Heart right ventricle (tissue), 16 donors: Measurements from ENCODE around the gene MEGF11. TPM values are rescaled to one million over a fixed set of nuclear protein-coding genes. Genes with fewer than 3 reads are reported as not detected.

ENCODE experiments used
- ATAC-seq, 8 donors: fragments of 200-7000 bp; cut with Tn5 transposase; one replicate each; pipeline ENCODE4 v1.9.1; 2020; ENCODE audit warnings: mild to moderate bottlenecking in 8 of 8, moderate library complexity in 8 of 8, moderate number of reproducible peaks in 1 of 8
- DNase-seq, 2 donors: peaks; one replicate each; pipeline ENCODE4 v3.0.0-alpha.2; 2020
- H3K27ac ChIP-seq, 10 donors: fragments of 200-600 bp; sonication (generic) in 2 of 10; one replicate each; pipeline versions ENCODE4 v1.5.0 to v1.8.0; 2020 to 2022; ENCODE audit warnings: mild to moderate bottlenecking in 3 of 10
- H3K27me3 ChIP-seq, 7 donors: fragments of 200-600 bp; one replicate each; pipeline ENCODE4 v1.8.0; 2021 to 2022; ENCODE audit warnings: mild to moderate bottlenecking in 2 of 7
- H3K36me3 ChIP-seq, 9 donors: fragments of 200-600 bp; sonication (generic) in 1 of 9; one replicate each; pipeline versions ENCODE4 v1.5.0 to v1.8.0; 2020 to 2022; ENCODE audit warnings: mild to moderate bottlenecking in 2 of 9
- H3K4me1 ChIP-seq, 9 donors: fragments of 200-600 bp; sonication (generic) in 1 of 9; one replicate each; pipeline versions ENCODE4 v1.5.0 to v1.8.0; 2020 to 2022; ENCODE audit warnings: mild to moderate bottlenecking in 4 of 9
- H3K4me3 ChIP-seq, 10 donors: fragments of 200-600 bp; sonication (generic) in 2 of 10; one replicate each; pipeline versions ENCODE4 v1.5.0 to v1.8.0; 2020 to 2022; ENCODE audit warnings: mild to moderate bottlenecking in 7 of 10, moderate library complexity in 2 of 10
- H3K9me3 ChIP-seq, 11 donors: fragments of 200-600 bp in 10 of 11; sonication (generic) in 2 of 11; one replicate each; pipeline versions ENCODE4 v1.5.0 to v1.8.0; 2013 to 2022; ENCODE audit warnings: mild to moderate bottlenecking in 2 of 11, control low read depth in 1 of 11, moderate library complexity in 1 of 11
- CTCF ChIP-seq, 9 donors: fragments of 200-600 bp; sonication (generic) in 2 of 9; IDR thresholded peaks; one replicate each; pipeline versions ENCODE4 v1.5.0 to v1.8.0; 2021 to 2022; ENCODE audit warnings: antibody characterized with exemption in 9 of 9, mild to moderate bottlenecking in 5 of 9, moderate library complexity in 1 of 9
- WGBS, 2 donors: extraction: QIAGEN DNeasy Blood & Tissue Kit; methylation state at CpG; one replicate each; pipeline ENCODE4 v1.1.7; 2013; ENCODE audit warnings: inconsistent platforms in 1 of 2; 5-methylcytosine and 5-hydroxymethylcytosine counted together
- intact Hi-C, 10 donors: fragments of 100-400 bp; cut with DNase I; formaldehyde crosslinking; loops; one replicate each; pipeline versions ENCODE4 v1.11.1 to v1.14.2; 2022
- polyA plus RNA-seq, 2 donors: library from polyadenylated mRNA; stranded (reverse); fragments of 200-250 nt; gene quantifications; one replicate each; pipeline ENCODE4 v1.2.3, GENCODE V29; 2013
- total RNA-seq, 10 donors: library from RNA; stranded (reverse); fragmentation: NEBNext Ultra II Directional in 3 of 10; extraction: Animal tissue kit (Norgen Biotek cat#: 25700) in 3 of 10; gene quantifications; one replicate each; pipeline versions ENCODE4 v1.2.1 to v1.2.4, GENCODE V29; 2021 to 2023
- donor health status: Arrhythmogenic right ventricular cardiomyopathy.
- donor health status: ischemic (EF 13 %, LVEDD 7.1; RV severe dilation, severe dysfunction).
- donor health status: healthy with polysubstance abuse.
- donor health status: DM: no; HTN: yes; CAD: no.
- donor health status: DM: no; HTN: no; CAD: no.
- donor health status: ischemic (EF 25% LVEDD 6.9; RV normal size, moderate dysfunction).
- donor health status: ischemic (EF 25% LVEDD 5.7; RV mildly dilated, moderate dysfunction).
- donor health status: healthy.
- donor health status: DM: yes; HTN: yes; CAD: no.
- donor health status: Ischemic cardiomyopathy.
- donor health status: ischemic (EF 35%, LVEDD 5.7; RV mildly dilated, moderate dysfunction).
- donor health status: nonischemic (EF 11% LVEDD 7.7; RV severe dilation, severe dysfunction).
- donor health status: DM: yes; HTN: yes; CAD: no.
- donor health status: PGD.
- donor health status: ischemic (EF 29% LVEDD 5.4; RV normal size, mild dysfunction).
- donor health status: nonischemic (EF 23%, LVEDD 6.1; RV moderate dilation, normal function).

Gene MEGF11
- total and polyA plus RNA-seq, 12 donors: 0.03 TPM; not detected in 11

- no peak for DNase-seq
- WGBS, 2 donors: 86 to 88% methylated on average over 2 of the region's 2 CpGs
- intact Hi-C loops: no loop called here
- H3K27ac ChIP-seq: no peak overlapping the region
- no peaks in the 10 kb centered on the region for H3K36me3 ChIP-seq
- no peaks in the 10 kb centered on the region for H3K9me3 ChIP-seq
- TF ChIP-seq CTCF (IDR thresholded peaks at IDR 0.05): no peak
- H3K4me3 ChIP-seq: no peak overlapping the region
- peaks cover 0 to 8% (median 0%) of the 10 kb centered on the region in 7 donors for H3K27me3 ChIP-seq
- no peaks in the 10 kb centered on the region for H3K4me1 ChIP-seq
- ATAC-seq: no peak
These were observed 302.5 kb downstream of the MEGF11 start for GRCh38 chr15:65951007-65951406.

GRCh38 chr15:65949491-65949890, 304.1 kb downstream of the MEGF11 start:
- intact Hi-C loops: no loop called here
- Histone ChIP-seq H3K27me3 (peaks cover 0 to 8% (median 0%) of the 10 kb centered on the region in 7 donors), H3K36me3 (no peaks in the 10 kb centered on the region), H3K27ac (no peak overlapping the region), H3K4me1 (no peaks in the 10 kb centered on the region), H3K4me3 (no peak overlapping the region), H3K9me3 (no peaks in the 10 kb centered on the region)
- TF ChIP-seq CTCF (IDR thresholded peaks at IDR 0.05): no peak
- ATAC-seq (no peak), DNase-seq (no peak)
- whole genome bisulfite sequencing, 2 donors: 39 to 46% methylated on average over 6 of the region's 6 CpGs

- WGBS, 2 donors: 78 to 86% methylated on average over 6 of the region's 6 CpGs
- peaks cover 0 to 5% (median 0%) of the 10 kb centered on the region in 7 donors for H3K27me3 ChIP-seq
- H3K27ac ChIP-seq: no peak overlapping the region
- H3K9me3 ChIP-seq: no peaks in the 10 kb centered on the region
- H3K4me3 ChIP-seq: no peak overlapping the region
- intact Hi-C loops: no loop called here
- no peaks in the 10 kb centered on the region for H3K4me1 ChIP-seq
- DNase-seq (no peak), ATAC-seq (no peak)
- no peak for TF ChIP-seq CTCF (IDR thresholded peaks at IDR 0.05)
- H3K36me3 ChIP-seq: no peaks in the 10 kb centered on the region
These were observed 304.5 kb downstream of the MEGF11 start for GRCh38 chr15:65949011-65949410.

- no peak for DNase-seq
- ATAC-seq: no peak
- WGBS, 2 donors: 86 to 89% methylated on average over 8 of the region's 8 CpGs
- H3K4me1 ChIP-seq: no peaks in the 10 kb centered on the region
- H3K27ac ChIP-seq: no peak overlapping the region
- H3K27me3 ChIP-seq: peaks cover 0 to 5% (median 0%) of the 10 kb centered on the region in 7 donors
- intact Hi-C loops: no loop called here
- H3K36me3 ChIP-seq: no peaks in the 10 kb centered on the region
- H3K4me3 ChIP-seq: no peak overlapping the region
- no peaks in the 10 kb centered on the region for H3K9me3 ChIP-seq
- TF ChIP-seq CTCF (IDR thresholded peaks at IDR 0.05): no peak
These were observed 305.2 kb downstream of the MEGF11 start for GRCh38 chr15:65948383-65948782.
